Measurements from ENCODE around the gene LYPD6.

Gene LYPD6

DNA sequence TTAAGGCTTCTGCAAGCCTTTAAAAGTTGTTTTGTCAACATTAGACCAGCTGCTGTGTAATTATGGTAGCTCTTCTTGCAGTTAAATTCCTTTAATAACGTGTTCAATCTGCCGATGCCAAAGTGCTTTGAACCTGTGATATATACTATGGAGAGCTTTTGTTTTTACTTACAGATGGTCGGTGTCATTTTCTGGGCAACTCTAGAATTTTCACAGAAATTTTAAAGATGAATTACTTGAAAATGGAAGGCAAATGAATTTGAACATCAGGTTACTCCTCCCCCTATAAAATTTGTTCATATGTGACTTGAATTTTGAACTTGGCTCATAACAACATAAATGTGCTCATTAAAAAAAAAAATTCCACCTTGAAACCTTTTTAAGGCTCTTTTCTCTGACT, 23.0 kb downstream of the LYPD6 start:
- DNase-seq: no peak

DNA sequence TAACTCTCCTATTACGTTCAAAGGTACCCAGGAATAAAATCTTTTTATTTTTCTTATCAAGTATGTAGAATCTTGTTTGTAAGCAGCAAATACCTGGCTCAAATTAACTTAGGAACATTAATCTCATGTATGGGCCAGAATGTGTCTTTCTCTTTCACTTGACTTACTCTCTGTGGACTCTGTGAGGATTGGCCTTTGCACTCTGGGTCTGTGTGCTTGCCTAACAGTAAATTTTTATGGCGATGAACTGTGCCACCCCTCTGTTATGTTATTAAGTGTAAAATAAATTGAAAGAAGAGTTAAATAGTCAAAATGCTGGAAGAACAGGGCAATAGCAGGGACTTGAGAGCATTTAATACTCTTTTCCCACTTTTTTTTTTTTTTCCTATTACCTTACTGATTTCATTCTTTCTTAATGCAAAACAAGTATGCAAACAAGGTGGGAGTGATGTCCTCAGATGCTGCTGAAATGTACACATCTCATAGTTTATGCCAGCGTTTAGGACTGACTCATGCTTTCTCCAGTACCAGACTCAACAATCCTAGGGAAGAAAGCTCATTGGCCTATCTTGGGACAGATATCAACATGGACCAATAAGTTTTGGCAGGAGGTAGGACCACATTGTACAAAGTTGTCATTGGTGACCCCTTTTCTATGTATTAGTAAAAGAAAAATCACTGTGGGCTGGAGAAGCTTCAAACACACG, 25.5 kb downstream of the LYPD6 start:
- DNase-seq: no peak

DNA sequence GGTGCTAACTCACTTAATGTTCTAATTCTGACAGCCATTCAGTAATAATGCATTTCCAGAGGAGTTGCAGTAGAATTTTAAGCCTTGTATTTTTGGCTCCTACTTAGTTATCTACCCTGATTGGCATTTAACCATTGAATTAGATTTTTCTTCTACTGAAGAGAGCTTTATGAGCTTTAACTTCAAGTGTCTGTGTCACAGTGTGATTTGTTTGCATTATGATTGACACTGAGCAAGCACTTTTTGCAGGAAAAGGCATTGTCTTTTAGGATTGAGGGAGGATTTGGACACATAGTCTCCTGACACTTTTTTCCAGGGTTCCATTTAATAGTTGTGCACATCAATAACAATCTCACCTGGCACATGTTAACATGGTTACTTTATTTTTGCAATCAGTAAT, 26.7 kb downstream of the LYPD6 start:
- no peak for DNase-seq

DNA sequence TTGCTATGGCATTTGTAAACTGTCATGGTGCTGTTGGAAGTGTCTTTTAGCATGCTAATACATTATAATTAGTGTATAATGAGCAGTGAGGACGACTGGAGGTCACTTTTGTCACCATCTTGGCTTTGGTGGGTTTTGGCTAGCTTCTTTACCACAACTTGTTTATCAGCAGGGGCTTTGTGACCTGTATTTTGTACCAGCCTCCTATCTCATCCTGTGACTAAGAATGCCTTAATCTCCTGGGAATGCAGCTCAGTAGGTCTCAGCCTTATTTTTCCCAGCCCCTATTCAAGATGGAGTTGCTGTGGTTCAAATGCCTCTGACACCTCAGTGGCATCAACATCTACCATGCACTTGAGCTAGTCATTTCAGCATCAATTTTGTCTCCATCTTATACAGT, 29.7 kb downstream of the LYPD6 start:
- DNase-seq: no peak

DNA sequence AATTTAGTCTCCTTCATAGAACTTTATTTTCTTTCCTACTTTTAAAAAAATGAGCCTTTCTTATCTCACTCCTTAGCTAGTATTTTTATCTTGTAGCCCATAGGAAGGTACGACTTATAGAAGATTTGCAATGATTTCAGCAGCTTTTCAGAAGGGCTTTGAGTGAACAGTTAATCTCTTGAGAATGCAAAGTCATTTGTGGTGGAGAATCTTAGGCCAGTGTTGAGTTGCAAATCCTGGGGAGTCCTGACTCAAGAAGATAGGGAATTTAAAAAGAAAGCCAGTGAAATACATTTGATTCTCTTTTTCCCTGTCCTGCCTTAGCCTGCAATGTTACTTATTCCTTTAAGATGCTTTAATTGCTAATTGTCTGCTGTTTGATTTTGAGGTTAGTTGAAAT, 33.6 kb downstream of the LYPD6 start:
- DNase-seq: no peak

DNA sequence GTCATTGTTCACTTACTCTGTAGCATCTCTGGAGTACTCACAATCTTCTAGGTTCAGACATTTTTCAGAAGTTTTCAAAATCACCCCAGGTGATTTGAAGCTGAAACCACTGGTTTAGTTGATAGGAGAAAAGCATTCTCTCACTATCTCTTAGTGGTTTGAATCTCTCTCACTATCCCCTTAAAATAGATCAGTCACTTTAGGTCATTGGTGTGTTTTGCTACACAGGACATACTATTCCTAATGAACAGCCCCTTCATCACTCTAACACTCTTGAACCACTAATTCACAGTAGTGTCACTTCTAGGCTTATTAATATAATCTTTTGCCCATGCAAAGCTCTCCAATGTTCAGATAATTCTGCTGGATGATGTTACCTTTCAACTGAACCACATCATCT, 34.5 kb downstream of the LYPD6 start:
- no peak for DNase-seq

DNA sequence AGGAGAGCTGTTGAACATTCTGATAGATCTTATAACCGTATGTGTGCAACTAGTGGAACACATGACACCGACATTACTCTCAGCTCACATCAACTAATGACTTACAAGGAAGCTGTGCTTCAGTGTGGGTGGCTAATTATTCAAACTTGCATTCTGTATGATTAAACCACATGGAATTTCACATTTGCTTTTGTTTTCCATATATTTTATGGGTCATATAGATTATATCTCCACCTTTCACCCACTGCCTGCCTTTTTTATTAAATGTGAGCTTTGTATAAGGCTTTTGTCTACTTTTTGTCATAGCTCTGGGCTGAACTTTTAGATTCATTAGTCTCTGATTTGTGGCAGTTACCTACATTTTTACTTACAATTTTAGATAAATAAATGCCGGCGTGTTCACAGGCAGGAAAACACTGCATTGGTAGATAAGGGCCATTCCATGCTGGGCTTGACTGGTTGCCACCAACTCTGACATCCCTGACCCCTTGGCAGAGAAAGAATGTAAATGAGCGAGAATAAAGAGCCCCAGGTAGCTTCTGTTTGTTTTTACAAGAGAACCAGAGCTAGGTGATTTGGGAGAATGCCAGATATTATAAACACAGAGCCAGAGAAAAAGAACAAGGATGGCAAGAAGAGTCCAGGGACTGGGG, 35.7 kb downstream of the LYPD6 start:
- no peak for DNase-seq

DNA sequence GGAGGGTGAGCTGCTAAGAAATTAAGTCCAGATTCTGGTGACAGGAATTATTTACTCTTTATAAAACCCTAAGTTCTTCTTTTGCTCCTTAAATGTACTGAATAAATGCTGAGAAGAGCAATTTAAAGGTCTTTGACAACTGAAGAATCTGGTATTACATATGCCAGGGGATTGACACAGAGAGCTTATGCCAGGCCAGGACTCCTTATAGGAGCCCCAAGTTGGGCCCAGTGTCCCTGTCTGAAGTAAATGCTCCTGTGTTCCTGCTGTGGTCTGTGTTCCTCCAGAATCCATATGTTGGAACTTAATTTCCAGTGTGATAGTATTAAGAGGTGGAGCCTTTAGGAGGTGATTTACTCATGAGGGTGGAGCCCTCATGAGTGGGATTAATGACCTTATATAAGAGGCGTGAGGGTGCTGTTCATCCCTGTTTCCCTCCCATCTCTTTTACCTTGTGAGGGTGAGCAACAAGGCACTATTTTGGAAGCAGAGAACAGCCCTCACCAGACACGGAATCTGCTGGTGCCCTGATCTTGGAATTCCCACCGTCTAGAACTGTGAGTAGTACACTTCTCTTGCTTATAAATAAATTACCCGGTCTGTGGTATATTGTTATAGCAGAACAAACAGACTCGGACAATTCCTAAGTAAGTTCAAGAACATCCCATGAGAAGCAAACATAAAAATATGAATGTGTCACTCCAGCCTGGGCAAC, 39.8 kb downstream of the LYPD6 start:
- DNase-seq: no peak

DNA sequence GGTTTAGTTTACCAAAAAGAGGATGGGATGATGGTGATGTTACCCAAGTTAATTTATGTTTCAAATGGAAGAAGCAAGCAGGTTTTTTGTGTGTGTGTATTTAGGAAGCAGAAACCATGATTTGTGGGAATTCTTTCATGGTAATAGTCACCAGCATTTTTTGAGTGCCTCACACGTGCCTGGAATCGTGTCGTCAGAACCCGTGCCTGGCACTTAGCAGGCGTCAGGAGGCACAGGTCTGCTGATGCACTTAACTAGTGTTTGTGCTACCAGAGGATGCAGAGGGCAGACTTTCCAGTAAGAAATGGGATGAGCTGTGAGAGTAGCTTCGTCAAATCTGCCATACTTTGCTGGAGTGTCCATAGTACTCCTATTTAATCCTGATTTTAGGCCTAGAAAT, 41.1 kb downstream of the LYPD6 start:
- no peak for DNase-seq

DNA sequence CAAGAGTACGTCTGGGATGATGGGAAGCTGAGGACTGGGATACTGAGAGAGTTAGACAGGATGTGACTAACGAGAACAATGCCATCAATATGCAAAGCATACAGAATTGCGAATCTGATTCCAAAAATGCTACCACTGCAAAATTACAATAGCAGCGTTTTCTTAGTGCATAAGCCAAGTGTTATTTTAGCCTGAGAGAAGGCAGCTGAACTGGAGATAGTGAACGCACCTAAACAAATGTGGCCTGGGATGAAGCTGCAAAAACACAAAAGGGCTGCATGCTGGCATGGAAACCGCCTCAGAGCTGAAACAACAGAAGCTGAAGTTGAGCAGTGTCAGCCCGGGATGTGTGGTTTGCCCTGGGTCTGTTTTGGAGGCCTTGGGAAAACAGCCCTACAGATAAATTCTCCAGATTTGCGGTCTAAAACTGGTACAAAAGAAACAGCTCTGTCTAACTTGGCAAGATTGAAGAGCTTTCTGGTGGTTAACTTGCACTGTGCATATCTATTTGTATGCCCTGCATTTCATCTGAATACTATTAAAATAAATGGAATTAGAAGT, 45.5 kb downstream of the LYPD6 start:
- no peak for DNase-seq

DNA sequence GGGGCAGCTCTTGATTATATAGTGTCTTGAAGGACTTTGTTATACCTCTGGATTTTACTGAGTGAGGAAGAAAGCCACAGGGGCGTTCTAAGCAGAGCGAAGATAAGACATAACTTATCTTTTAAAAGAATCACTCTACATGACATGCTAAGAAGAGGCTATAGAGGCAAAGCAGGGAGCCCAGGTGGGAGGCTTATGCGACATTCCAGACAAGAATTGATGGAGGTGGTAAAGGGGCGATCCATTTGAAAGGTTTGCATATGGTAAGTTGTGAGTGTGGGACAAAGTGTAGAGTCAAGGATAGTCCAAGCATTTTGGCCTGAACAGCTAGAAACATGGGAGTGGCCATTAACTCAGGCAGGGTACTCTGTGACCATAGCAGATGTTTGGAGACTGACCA, 49.8 kb downstream of the LYPD6 start:
- no peak for DNase-seq

DNA sequence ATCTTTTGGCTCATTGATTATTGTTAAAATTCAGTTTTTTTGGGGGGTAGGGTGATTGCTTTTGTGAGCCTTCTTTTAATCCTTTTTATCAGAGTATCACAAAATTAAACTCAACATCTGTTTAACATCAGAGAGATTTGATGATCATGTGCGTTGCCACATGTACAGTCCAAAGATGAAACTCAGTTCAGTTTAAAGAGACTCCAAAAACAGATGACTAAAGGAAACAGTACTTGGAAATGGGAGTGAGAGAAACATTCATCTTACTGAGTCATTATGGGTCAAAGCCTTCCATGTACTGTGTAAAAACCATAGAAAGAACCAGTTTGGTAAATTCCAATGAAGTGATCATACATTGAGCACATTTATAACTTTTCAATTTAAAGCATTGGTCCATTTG, 53.0 kb downstream of the LYPD6 start:
- DNase-seq: no peak

DNA sequence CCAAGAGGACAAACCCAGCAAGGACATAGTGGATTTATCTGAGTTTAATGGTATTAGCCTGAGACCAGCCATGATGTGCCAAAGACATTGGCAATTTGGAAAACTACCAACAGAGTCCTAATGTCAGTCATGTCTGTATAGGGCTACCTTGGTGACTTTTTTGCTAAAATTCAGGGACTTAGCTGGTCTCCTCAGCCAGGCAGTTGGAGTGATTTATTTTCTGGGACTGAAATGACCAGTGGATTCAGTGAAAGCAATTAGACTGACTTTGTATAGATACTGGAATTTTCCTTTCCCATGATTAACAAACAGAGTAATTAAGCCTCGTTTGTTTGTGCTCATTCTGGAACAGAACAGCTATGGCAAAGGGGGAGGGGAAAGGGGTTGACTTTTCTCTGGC, 55.0 kb downstream of the LYPD6 start:
- no peak for DNase-seq

DNA sequence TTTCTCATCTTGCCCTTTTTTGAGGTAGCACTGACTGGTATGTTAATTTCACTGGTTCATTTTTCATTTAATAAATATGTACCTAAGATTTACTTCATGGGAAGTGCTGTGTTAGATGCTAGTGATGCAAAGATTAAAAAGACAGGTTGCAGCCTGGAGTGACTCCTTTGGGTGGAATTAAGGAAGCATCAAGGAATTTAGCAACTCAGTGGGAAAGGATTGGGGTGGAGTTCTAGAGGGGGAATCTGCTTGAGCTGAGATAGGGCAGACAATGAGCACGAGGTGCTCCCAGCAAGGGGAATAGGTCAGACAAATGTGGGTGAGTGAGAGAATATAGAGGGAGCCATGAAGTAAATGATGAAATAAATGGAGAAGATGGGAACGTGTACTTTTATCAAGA, 57.0 kb downstream of the LYPD6 start:
- DNase-seq: no peak

DNA sequence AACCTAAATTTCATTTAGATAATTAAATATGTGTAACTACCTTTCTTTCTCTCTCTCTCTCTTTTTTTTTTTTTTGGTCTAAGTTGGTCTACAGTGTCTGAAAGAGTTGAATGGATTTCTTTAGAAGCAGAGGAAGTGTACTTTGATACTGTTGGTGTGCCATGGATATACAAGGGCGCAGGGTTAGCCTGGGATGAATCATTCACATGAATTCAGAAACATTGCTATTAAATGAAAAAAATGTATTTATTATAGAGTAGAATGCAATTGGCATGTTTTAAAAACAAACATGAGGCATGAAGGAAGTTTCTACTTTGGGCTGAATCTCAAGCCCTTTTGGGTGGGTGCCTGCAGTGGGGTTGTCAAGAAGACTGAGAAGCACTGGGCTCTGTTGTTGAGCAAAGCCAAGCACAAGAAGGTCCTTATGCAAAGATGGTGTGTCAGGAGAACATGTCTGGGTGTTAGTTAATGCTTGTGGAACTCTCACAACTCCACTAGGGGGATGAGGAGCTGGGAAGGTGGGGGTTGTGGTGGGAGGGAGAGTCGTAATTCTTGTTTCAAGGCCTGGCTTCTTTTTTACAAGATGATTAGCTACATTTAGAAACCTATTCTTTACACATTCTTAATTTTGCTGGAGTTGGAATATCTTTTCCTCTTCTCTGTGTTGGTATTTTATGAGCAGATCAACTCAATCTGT, 57.9 kb downstream of the LYPD6 start:
- no peak for DNase-seq

DNA sequence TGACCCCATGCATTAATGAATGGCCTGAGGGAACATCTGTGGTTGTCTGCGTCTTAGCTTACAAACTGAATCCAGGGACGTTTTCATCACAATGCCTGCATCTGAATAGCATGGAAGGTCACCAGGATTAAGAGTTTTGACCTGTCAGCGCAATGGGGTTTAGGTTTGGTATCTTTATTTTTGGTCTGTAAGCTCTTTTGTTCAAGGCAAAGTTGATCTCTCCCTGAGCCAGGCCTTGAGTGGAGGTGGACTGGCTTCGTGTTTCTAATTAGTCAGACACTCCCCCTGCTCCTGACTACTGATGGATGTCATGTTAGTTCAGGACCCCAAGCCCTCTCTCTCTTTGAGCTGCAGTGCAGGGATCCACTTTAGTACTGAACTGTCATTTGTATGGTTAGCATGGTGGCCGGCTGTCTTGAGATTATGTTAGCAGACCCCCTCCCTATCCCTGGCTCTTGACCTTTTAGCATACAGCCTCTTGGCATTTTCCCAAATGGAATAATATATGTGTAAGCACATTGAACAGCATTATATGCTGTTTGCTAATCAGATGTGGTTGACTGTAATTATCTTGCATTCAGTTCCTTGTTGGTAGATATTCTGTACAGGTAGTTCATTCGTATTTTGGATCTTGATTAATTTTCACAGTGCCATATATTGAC, 59.2 kb downstream of the LYPD6 start:
- no peak for DNase-seq

DNA sequence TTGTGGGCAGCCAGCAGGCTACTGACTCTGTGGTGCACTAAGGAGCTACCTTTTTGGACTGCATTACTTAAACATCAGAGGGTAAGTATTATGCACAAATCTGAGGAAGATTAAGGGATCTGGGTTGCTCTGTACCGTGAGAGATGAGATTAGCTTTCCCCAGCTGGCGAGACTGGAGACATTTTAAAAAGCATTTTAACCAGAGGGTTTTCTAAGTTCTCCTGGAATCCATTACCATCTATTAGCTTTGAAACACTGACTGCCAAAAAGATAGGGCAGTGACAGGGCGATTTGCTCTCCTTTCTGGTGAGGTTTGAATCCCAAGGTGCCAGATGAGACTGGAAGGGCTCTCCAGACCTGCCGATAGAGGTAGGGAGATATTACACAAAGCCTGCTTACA, 63.2 kb downstream of the LYPD6 start:
- DNase-seq: no peak

DNA sequence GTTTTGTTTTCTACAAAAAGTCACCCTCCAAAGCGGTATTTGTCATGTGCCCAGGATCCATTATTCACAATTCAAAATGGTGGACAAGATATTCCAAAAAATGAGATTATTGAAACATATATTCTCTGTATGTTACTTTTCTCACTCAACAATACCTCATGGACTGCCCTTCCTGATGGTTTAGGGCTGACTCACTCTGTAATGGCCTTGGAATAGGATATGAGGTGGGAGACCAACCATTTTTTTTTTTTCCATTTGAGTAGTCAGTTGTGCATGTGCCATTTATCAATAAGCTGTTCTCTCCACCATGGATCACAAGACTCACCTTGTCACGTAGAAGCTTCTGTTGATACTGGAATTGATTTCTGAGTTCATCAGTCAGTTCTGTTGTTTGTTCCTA, 64.5 kb downstream of the LYPD6 start:
- DNase-seq: no peak

DNA sequence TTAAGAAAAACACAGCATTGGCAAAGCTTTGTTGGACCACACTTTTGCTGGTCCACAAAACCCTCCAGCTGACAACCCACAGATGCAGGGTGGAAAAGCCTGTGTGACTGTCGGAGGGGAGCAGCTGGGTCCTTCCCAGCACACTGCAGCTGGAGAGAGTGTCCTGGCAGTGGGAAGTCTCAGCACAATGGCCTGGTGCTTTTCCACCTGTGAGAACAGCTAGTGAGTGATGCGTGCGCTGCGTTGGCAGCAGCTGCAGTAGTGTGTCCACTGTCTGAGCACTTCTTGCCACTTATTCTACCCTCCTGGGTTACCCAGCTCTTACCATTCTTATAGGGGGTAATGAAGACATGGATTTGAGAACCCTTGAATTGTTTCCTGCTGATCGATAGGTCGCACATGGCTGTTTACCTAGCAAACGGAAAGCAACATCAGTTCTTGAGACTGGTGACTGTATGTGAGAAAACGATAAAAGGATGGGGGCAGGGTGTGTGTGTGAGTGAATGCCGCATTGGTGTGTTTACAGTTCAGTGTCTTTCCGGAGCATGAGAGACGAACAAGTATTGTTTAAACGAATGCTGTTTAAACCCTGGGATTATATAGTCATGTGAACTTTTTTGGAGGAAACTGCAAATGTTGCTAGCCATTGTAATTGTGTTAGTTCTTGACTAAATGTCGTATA, 69.7 kb downstream of the LYPD6 start:
- no peak for DNase-seq

DNA sequence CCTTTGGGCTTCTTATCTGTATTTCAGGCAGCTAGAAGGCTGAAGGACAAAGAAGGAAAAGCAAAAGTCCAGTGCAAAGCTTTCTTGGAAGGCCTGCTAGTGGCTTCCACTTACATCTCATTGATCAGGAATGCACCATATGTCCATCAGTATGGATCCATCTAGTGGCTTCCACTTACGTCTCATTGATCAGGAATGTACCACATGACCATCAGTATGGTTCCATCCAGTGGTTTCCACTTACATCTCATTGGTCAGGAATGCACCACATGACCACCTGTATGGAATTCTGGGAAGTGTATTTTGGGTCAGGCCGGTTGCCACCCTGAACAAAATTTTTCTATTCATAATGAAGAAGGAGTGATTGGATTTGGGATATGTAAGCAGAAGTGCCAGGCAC, 70.6 kb downstream of the LYPD6 start:
- no peak for DNase-seq

DNA sequence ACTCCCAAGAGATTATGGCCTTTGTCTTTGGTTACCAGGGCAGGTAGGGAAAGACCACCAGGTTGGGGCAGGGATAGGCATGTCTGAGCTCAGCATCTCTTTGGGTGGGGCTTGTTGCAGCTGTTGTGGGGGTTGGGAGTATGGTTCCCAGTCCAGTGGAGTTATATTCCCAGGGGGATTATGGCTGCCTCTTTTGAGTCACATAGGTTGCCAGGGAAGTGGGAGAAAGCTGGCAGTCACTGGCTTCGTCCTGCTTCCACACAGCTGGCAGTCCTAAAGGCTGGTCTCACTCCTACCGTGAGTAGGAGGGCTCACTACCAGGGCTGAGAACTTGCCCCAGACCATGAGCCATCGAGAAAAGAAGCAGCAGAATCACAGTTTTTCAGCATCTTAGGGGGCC, 79.1 kb downstream of the LYPD6 start:
- no peak for DNase-seq

All from C1 segment of cervical spinal cord (tissue), 14 donors.